Gastrocnemius medialis (tissue), 4 donors: Measurements from ENCODE around the gene VAT1.

Experiments used
- CTCF ChIP-seq, 5 experiments: fragments of 450-650 bp in 3 of 5; fragments of 200-600 bp in 2 of 5; sonication (generic) in 2 of 5; IDR thresholded peaks in 4 of 5; conservative IDR thresholded peaks in 1 of 5; 1 replicate in 4 of 5; 2 replicates in 1 of 5; pipeline ENCODE4 v1.5.1; 2016 to 2019; ENCODE audit warnings: antibody characterized with exemption in 5 of 5, mild to moderate bottlenecking in 3 of 5, moderate library complexity in 3 of 5
- POLR2A ChIP-seq, 2 donors: fragments of 450-650 bp; IDR thresholded peaks; one replicate each; pipeline ENCODE4 v1.6.1; 2017; ENCODE audit warnings: antibody characterized with exemption in 2 of 2, mild to moderate bottlenecking in 2 of 2, moderate library complexity in 2 of 2

- TF ChIP-seq CTCF (IDR thresholded peaks at IDR 0.05 in 4 of 5, conservative IDR thresholded peaks at IDR 0.05 in 1 of 5) (no peak), POLR2A (IDR thresholded peaks at IDR 0.05) (peak in 1 of 2 donors; percentile 9)
These were observed 11.4 kb downstream of the VAT1 start for GRCh38 chr17:43010667-43011308.
